Measurements from ENCODE around the gene RBM3. TPM values are rescaled to one million over a fixed set of nuclear protein-coding genes. Genes with fewer than 3 reads are reported as not detected.
A peak's percentile ranks its signal among the peaks of the same experiment; 100 is the strongest.

RBM3 gene
- total and polyA plus RNA-seq, 8 donors: 82.3 to 454 (median 374) TPM

- intact Hi-C loops (cut with DNase I): no loop called here
- no peak for TF ChIP-seq CTCF (IDR thresholded peaks at IDR 0.05)
- no peak for ATAC-seq
These were observed 1.4 kb downstream of the RBM3 start for GRCh38 chrX:48575642-48576041.

GRCh38 chrX:48576108-48576507 lies 1.8 kb downstream of the RBM3 start:
- Histone ChIP-seq H3K36me3 (peaks cover 0 to 51% of the 10 kb centered on the region in 2 donors), H3K27me3 (no peaks in the 10 kb centered on the region), H3K9me3 (no peaks in the 10 kb centered on the region), H3K27ac (peak overlapping the region in 1 of 2 donors; percentile 98), H3K4me1 (peaks cover 0 to 26% of the 10 kb centered on the region in 2 donors), H3K4me3 (peak overlapping the region in 1 of 2 donors; percentile 64)
- intact Hi-C loops (cut with DNase I): no loop called here
- DNase-seq: no peak
- no peak for ATAC-seq
- TF ChIP-seq CTCF (IDR thresholded peaks at IDR 0.05): no peak

More at GRCh38 chrX:48575642-48576041, 1.4 kb downstream of the RBM3 start:
- H3K4me3 ChIP-seq: peak overlapping the region; percentile 62 to 64
- H3K36me3 ChIP-seq: peaks cover 0 to 51% of the 10 kb centered on the region in 2 donors
- no peaks in the 10 kb centered on the region for H3K27me3 ChIP-seq
- H3K4me1 ChIP-seq: peaks cover 0 to 26% of the 10 kb centered on the region in 2 donors
- DNase-seq: no peak
- peak overlapping the region in 1 of 2 donors; percentile 98 for H3K27ac ChIP-seq
- H3K9me3 ChIP-seq: no peaks in the 10 kb centered on the region

- no peak for DNase-seq
- Histone ChIP-seq H3K27ac (no peak overlapping the region), H3K4me1 (peaks cover 0 to 26% of the 10 kb centered on the region in 2 donors), H3K9me3 (no peaks in the 10 kb centered on the region), H3K4me3 (no peak overlapping the region), H3K27me3 (no peaks in the 10 kb centered on the region), H3K36me3 (peaks cover 0 to 51% of the 10 kb centered on the region in 2 donors)
- intact Hi-C loops (cut with DNase I): no loop called here
- ATAC-seq: no peak
- no peak for TF ChIP-seq CTCF (IDR thresholded peaks at IDR 0.05)
These were observed 4.4 kb downstream of the RBM3 start for GRCh38 chrX:48578661-48579128.

GRCh38 chrX:48579259-48579658 lies 5.0 kb downstream of the RBM3 start:
- DNase-seq (no peak), ATAC-seq (no peak)
- no peak overlapping the region for H3K4me3 ChIP-seq
- H3K4me1 ChIP-seq: peaks cover 0 to 26% of the 10 kb centered on the region in 2 donors
- H3K36me3 ChIP-seq: peaks cover 0 to 51% of the 10 kb centered on the region in 2 donors
- TF ChIP-seq CTCF (IDR thresholded peaks at IDR 0.05): no peak
- no peaks in the 10 kb centered on the region for H3K9me3 ChIP-seq
- intact Hi-C loops (cut with DNase I): no loop called here
- no peaks in the 10 kb centered on the region for H3K27me3 ChIP-seq
- H3K27ac ChIP-seq: no peak overlapping the region

GRCh38 chrX:48580662-48581061 lies 6.4 kb downstream of the RBM3 start:
- Histone ChIP-seq H3K27me3 (no peaks in the 10 kb centered on the region), H3K4me1 (peaks cover 0 to 22% of the 10 kb centered on the region in 2 donors), H3K27ac (no peak overlapping the region), H3K36me3 (peaks cover 0 to 45% of the 10 kb centered on the region in 2 donors), H3K9me3 (no peaks in the 10 kb centered on the region), H3K4me3 (no peak overlapping the region)
- intact Hi-C loops (cut with DNase I): no loop called here
- DNase-seq (no peak), ATAC-seq (peak; percentile 87)
- no peak for TF ChIP-seq CTCF (IDR thresholded peaks at IDR 0.05)
